PC-9 (cell line): ENCODE measurements around the gene DNAJB8. TPM values are rescaled to one million over a fixed set of nuclear protein-coding genes. Genes with fewer than 3 reads are reported as not detected.
A peak's percentile ranks its signal among the peaks of the same experiment; 100 is the strongest.

Experiments used
- BruUV-seq: library from RNA; stranded (reverse); fragments of 400-500 nt; replicated peaks from 2 replicates; lab custom pipeline; 2021; lab: Mats Ljungman, UMichigan
- CTCF ChIA-PET: fragments of 300-600 bp; sonication (Branson Sonifier 250); formaldehyde crosslinking; loops from one replicate; lab custom pipeline; 2022; ENCODE audit warnings: antibody characterized with exemption; lab: Charles Lee
- POLR2A ChIA-PET: fragments of 300-600 bp; sonication (Branson Sonifier 250); formaldehyde crosslinking; loops from one replicate; lab custom pipeline; 2022; ENCODE audit warnings: antibody characterized with exemption; ENCODE audit not compliant: unreplicated experiment; lab: Charles Lee
- DNase-seq, 2 experiments: peaks; one replicate each; pipeline versions ENCODE4 v3.0.0 to v3.0.0-alpha.2; 2015 to 2022; ENCODE audit warnings: mixed read lengths in 1 of 2
- H2AFZ ChIP-seq: fragments of 200-600 bp; sonication (generic); 2 replicates; pipeline ENCODE4 v1.8.1; 2017; ENCODE audit warnings: antibody characterized with exemption
- H3F3A ChIP-seq: fragments of 200-600 bp; sonication (generic); 2 replicates; pipeline ENCODE4 v1.8.1; 2017; ENCODE audit warnings: antibody characterized with exemption, mild to moderate bottlenecking, low read depth; ENCODE audit not compliant: insufficient read depth
- H3K27ac ChIP-seq: fragments of 200-600 bp; sonication (generic); 2 replicates; pipeline ENCODE4 v1.6.1; 2016; ENCODE audit warnings: mixed run types
- H3K27me3 ChIP-seq: fragments of 200-600 bp; sonication (generic); 2 replicates; pipeline ENCODE4 v1.6.1; 2016; ENCODE audit warnings: low read depth, mixed run types; ENCODE audit not compliant: insufficient read depth
- H3K36me3 ChIP-seq: fragments of 200-600 bp; sonication (generic); 2 replicates; pipeline ENCODE4 v1.6.1; 2016; ENCODE audit warnings: low read depth, mixed run types
- H3K4me1 ChIP-seq: fragments of 200-600 bp; sonication (generic); replicated peaks from 2 replicates; pipeline ENCODE4 v1.6.1; 2016; ENCODE audit warnings: mixed run types; ENCODE audit not compliant: insufficient read depth
- H3K4me2 ChIP-seq: fragments of 200-600 bp; sonication (generic); 2 replicates; pipeline ENCODE4 v1.6.1; 2017; ENCODE audit warnings: mixed run types
- H3K4me3 ChIP-seq: fragments of 200-600 bp; sonication (generic); 2 replicates; pipeline ENCODE4 v1.6.1; 2016; ENCODE audit warnings: mixed run types
- H3K79me2 ChIP-seq: fragments of 200-600 bp; sonication (generic); 2 replicates; pipeline ENCODE4 v1.6.1; 2017; ENCODE audit warnings: low read depth, mixed run types
- H3K9me2 ChIP-seq: fragments of 200-600 bp; sonication (generic); 2 replicates; pipeline ENCODE4 v1.8.1; 2017; ENCODE audit warnings: mild to moderate bottlenecking; ENCODE audit not compliant: insufficient read depth
- H3K9me3 ChIP-seq: fragments of 200-600 bp; sonication (generic); 2 replicates; pipeline ENCODE4 v1.8.1; 2016; ENCODE audit warnings: low read depth; ENCODE audit not compliant: insufficient read depth
- H4K20me1 ChIP-seq: fragments of 200-600 bp; sonication (generic); 2 replicates; pipeline ENCODE4 v1.8.1; 2017; ENCODE audit not compliant: insufficient read depth
- CTCF ChIP-seq: fragments of 200-600 bp; sonication (generic); conservative IDR thresholded peaks from 2 replicates; pipeline ENCODE4 v1.6.1; 2017; ENCODE audit warnings: mixed run types, antibody characterized with exemption, mild to moderate bottlenecking, moderate library complexity
- EZH2 ChIP-seq: fragments of 200-600 bp; sonication (generic); IDR thresholded peaks from 2 replicates; pipeline ENCODE4 v1.8.0; 2017; ENCODE audit warnings: antibody characterized with exemption, low read depth
- intact Hi-C: fragments of 100-400 bp; cut with micrococcal nuclease; formaldehyde crosslinking; loops from one replicate; pipeline ENCODE4 v1.10.0; 2022; ENCODE audit not compliant: unreplicated experiment
- total RNA-seq: library from RNA; stranded (reverse); gene quantifications from 2 replicates; pipeline ENCODE4 v1.2.3, GENCODE V29; 2021

DNAJB8 gene
- total RNA-seq, 1 experiment from 2014 or later, result not detected

- Histone ChIP-seq H4K20me1 (no peaks in the 10 kb centered on the region; the same call in 1 of the 2 replicates), H3K27ac (no peak overlapping the region), H2AFZ (peak overlapping the region; percentile 93), H3K4me3 (peak overlapping the region; percentile 93), H3K9me3 (no peaks in the 10 kb centered on the region), H3K4me2 (peak overlapping the region; percentile 87), H3K79me2 (peaks cover 43% of the 10 kb centered on the region), H3K27me3 (no peaks in the 10 kb centered on the region), H3K9me2 (no peaks in the 10 kb centered on the region), H3K36me3 (no peaks in the 10 kb centered on the region), H3K4me1 (peaks cover 28% of the 10 kb centered on the region), H3F3A (peaks cover 7% of the 10 kb centered on the region; the same call in 1 of the 2 replicates)
- intact Hi-C loops, result loop anchor here (2.0 to 10.0 kb wide), 4 partner anchors 95 to 895 kb away; partner anchors contain the start of genes MCM2 and TPRA1
- CTCF ChIA-PET, result interaction anchor here (0.6 to 1.0 kb wide), 5 partner anchors 10 to 1432 kb away, joined by 3 to 8 read pairs (median 3); no protein-coding TSS in a partner anchor
- POLR2A ChIA-PET, result no interaction called here
- no TSS peak for BruUV-seq
- DNase-seq, result peak in 1 of 2 experiments; percentile 44
- TF ChIP-seq CTCF (no peak), EZH2 (no peak)
These were observed 22.9 kb upstream of the DNAJB8 start for GRCh38 chr3:128489674-128489926.

GRCh38 chr3:128488991-128489673 lies 22.4 kb upstream of the DNAJB8 start:
- H3K36me3 ChIP-seq, result no peaks in the 10 kb centered on the region
- peak overlapping the region; percentile 93 for H3K4me3 ChIP-seq
- peaks cover 33% of the 10 kb centered on the region for H3K4me1 ChIP-seq
- no peaks in the 10 kb centered on the region; the same call in 1 of the 2 replicates for H4K20me1 ChIP-seq
- TF ChIP-seq CTCF (no peak), EZH2 (no peak)
- H3K4me2 ChIP-seq, result peak overlapping the region; percentile 87
- ChIA-PET CTCF (interaction anchor here (0.7 to 1.0 kb wide), 4 partner anchors 10 to 183 kb away, joined by 3 read pairs; no protein-coding TSS in a partner anchor), POLR2A (interaction anchor here (0.6 kb wide), 1 partner anchor 93 kb away, joined by 23 read pairs; no protein-coding TSS in a partner anchor)
- H3F3A ChIP-seq, result peaks cover 11% of the 10 kb centered on the region; the same call in 1 of the 2 replicates
- H3K79me2 ChIP-seq, result peaks cover 46% of the 10 kb centered on the region
- H3K27me3 ChIP-seq, result no peaks in the 10 kb centered on the region
- BruUV-seq, result no TSS peak
- intact Hi-C loops, result loop anchor here (1.0 to 10.0 kb wide), 5 partner anchors 54 to 894 kb away; partner anchors contain the start of genes MCM2 and TPRA1
- DNase-seq, result peak; percentile 41 to 75
- no peaks in the 10 kb centered on the region for H3K9me3 ChIP-seq
- H2AFZ ChIP-seq, result peak overlapping the region; percentile 93
- peak overlapping the region; percentile 44; the same call in 1 of the 2 replicates for H3K27ac ChIP-seq
- H3K9me2 ChIP-seq, result no peaks in the 10 kb centered on the region

GRCh38 chr3:128488636-128488990 lies 21.9 kb upstream of the DNAJB8 start:
- H3K36me3 ChIP-seq, result no peaks in the 10 kb centered on the region
- H3K4me2 ChIP-seq, result peak overlapping the region; percentile 87
- H3K79me2 ChIP-seq, result peaks cover 46% of the 10 kb centered on the region
- no peaks in the 10 kb centered on the region for H4K20me1 ChIP-seq
- CTCF ChIA-PET, result no interaction called here
- H3K27ac ChIP-seq, result peak overlapping the region; percentile 7; the same call in 1 of the 2 replicates
- no peaks in the 10 kb centered on the region for H3K9me2 ChIP-seq
- POLR2A ChIA-PET, result interaction anchor here (0.5 to 0.6 kb wide), 2 partner anchors 52 to 93 kb away, joined by 3 to 23 read pairs; no protein-coding TSS in a partner anchor
- no peaks in the 10 kb centered on the region for H3K27me3 ChIP-seq
- no peaks in the 10 kb centered on the region for H3K9me3 ChIP-seq
- peaks cover 13% of the 10 kb centered on the region; the same call in 1 of the 2 replicates for H3F3A ChIP-seq
- H2AFZ ChIP-seq, result peak overlapping the region; percentile 93
- no TSS peak for BruUV-seq
- DNase-seq, result no peak
- peaks cover 38% of the 10 kb centered on the region for H3K4me1 ChIP-seq
- TF ChIP-seq CTCF (no peak), EZH2 (no peak)
- peak overlapping the region; percentile 93 for H3K4me3 ChIP-seq
- intact Hi-C loops, result loop anchor here (1.0 to 10.0 kb wide), 5 partner anchors 53 to 894 kb away; partner anchors contain the start of genes MCM2 and TPRA1
